ENCODE measurements around the gene CABP4. TPM values are rescaled to one million over a fixed set of nuclear protein-coding genes. Genes with fewer than 3 reads are reported as not detected.

CABP4 gene
- total RNA-seq, 2 donors from 2014 or later = 3.1 TPM; not detected in 1

DNA sequence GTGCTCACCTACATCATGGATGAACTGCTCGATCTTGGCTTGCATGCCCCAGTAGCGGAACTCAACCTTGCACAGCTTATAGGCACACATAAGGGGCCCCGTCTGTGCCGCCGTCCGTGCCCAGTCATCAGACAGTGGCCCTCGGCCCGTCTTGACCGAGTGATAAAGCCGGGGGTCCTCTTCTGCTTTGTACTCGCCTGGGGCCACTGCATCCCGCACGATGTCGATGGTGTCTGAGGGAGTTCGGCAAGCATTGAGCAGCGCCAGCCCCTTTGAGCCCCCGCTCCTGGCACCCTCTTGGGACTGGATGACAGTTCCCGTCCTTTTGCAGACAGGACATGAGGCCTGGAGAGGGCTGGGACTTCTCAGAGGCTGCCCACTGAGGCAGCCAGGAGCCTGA lies 46.7 kb downstream of the CABP4 start:
- Histone ChIP-seq H3K4me3 (no peak overlapping the region), H3K27ac (no peak overlapping the region), H3K4me1 (peaks cover 36% of the 10 kb centered on the region), H3K36me3 (replicated peaks in 1 of 2; ENCODE audit: insufficient read depth in 1 of 2, low read depth in 2 of 2) (peaks cover 0 to 7% of the 10 kb centered on the region in 2 donors), H3K27me3 (no peaks in the 10 kb centered on the region), H3K9me3 (no peaks in the 10 kb centered on the region)
- no peak for ATAC-seq
- no peak for DNase-seq
- TF ChIP-seq POLR2A (IDR thresholded peaks at IDR 0.05) = no peak
- intact Hi-C loops (cut with DNase I) = no loop called here
- WGBS, 2 donors = 87 to 92% methylated on average over 15 to 18 of the region's 18 CpGs

DNA sequence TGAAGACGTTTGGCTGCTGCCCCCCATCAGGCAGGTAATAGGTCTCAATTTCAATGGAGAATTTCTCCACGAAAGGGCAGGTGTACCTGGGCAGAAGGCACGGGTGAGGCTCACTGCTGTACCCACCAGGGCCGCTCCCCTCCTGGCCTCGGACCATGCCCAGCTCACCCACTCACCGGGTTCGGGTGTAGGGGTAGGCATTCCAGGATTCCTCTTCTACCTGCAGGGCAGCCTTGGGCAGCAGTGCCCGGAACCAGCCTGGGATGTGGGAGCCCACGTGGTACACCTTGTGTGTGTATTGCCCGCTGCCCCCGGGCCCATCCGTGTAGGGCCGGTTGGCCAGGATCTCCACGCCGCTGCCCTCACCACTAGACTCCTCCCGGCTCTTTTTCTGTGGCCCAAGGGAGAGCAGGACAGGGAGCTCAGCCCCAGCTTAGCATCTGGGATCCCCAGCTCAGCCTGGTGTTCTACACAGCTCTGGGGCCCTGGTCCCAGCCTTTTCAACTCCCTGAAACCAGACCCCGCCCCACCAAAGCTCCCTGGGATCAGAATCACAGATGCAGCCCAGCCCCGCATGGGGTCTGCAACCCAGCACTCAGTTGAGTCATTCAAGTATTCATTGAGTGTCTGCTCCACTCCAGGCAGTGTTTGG lies 47.3 kb downstream of the CABP4 start:
- intact Hi-C loops (cut with DNase I) = no loop called here
- no peak for TF ChIP-seq POLR2A (IDR thresholded peaks at IDR 0.05)
- TF ChIP-seq, protein P1, sequence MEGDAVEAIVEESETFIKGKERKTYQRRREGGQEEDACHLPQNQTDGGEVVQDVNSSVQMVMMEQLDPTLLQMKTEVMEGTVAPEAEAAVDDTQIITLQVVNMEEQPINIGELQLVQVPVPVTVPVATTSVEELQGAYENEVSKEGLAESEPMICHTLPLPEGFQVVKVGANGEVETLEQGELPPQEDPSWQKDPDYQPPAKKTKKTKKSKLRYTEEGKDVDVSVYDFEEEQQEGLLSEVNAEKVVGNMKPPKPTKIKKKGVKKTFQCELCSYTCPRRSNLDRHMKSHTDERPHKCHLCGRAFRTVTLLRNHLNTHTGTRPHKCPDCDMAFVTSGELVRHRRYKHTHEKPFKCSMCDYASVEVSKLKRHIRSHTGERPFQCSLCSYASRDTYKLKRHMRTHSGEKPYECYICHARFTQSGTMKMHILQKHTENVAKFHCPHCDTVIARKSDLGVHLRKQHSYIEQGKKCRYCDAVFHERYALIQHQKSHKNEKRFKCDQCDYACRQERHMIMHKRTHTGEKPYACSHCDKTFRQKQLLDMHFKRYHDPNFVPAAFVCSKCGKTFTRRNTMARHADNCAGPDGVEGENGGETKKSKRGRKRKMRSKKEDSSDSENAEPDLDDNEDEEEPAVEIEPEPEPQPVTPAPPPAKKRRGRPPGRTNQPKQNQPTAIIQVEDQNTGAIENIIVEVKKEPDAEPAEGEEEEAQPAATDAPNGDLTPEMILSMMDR (IDR thresholded peaks at IDR 0.05) = no peak
- DNase-seq = no peak
- WGBS, 2 donors = 92 to 96% methylated on average over 7 to 18 of the region's 18 CpGs
- Histone ChIP-seq H3K9me3 (no peaks in the 10 kb centered on the region), H3K4me1 (peaks cover 42% of the 10 kb centered on the region), H3K27me3 (no peaks in the 10 kb centered on the region), H3K36me3 (replicated peaks in 1 of 2; ENCODE audit: insufficient read depth in 1 of 2, low read depth in 2 of 2) (peaks cover 0 to 7% of the 10 kb centered on the region in 2 donors), H3K27ac (no peak overlapping the region), H3K4me3 (no peak overlapping the region)
- ATAC-seq = no peak

DNA sequence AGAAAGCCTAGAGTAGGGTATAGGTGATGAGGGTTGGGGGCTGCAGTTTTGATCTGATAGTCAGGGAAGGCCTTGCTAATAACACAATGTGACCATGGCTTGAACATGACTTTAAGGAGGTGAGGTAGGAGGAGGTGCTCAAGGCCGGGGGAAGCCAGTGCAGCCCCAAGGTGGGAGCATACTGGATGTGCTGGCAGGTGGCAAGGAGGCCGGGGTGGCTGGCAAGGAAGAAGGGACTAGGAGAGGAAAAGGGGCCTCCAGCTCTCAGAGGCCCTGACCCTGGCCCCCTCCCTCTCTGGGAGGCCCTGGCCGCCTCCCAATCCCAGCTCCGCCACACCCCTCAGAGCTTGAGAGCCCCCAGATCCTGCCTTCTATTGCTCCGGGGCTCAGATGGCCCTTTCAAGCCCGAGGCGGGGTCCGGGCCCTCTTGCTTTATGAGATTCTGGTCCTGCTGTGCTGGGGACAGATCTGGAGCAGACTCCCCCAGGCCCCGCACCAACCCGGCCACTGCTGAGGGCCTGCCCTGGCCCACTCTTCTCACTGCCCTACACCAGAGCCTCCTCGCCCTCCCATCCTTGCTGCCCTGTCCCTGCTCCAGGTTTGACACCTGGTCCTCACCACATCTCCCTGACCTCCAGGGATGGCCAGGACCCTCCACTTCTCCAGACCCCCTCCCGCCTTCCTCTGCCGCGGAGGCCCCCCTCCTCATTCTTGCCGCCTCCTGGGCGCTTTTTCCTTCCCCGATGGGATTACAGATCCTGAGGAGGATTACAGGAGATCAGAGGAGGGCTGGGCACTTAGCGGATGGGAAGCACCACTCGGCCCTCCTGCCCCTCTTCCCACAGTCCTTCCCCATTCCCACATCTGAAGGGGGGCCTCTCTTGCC lies 48.2 kb downstream of the CABP4 start:
- Histone ChIP-seq H3K4me1 (peaks cover 44% of the 10 kb centered on the region), H3K9me3 (no peaks in the 10 kb centered on the region), H3K4me3 (no peak overlapping the region), H3K36me3 (replicated peaks in 1 of 2; ENCODE audit: insufficient read depth in 1 of 2, low read depth in 2 of 2) (peaks cover 0 to 3% of the 10 kb centered on the region in 2 donors), H3K27ac (peak overlapping the region in 1 of 4 donors; percentile 99), H3K27me3 (no peaks in the 10 kb centered on the region)
- ATAC-seq (no peak), DNase-seq (no peak)
- 83 to 84% methylated on average over 19 of the region's 19 CpGs for WGBS, 2 donors
- TF ChIP-seq POLR2A (IDR thresholded peaks at IDR 0.05) = no peak
- TF ChIP-seq, protein P1 (IDR thresholded peaks at IDR 0.05) = no peak
- intact Hi-C loops (cut with DNase I) = no loop called here

DNA sequence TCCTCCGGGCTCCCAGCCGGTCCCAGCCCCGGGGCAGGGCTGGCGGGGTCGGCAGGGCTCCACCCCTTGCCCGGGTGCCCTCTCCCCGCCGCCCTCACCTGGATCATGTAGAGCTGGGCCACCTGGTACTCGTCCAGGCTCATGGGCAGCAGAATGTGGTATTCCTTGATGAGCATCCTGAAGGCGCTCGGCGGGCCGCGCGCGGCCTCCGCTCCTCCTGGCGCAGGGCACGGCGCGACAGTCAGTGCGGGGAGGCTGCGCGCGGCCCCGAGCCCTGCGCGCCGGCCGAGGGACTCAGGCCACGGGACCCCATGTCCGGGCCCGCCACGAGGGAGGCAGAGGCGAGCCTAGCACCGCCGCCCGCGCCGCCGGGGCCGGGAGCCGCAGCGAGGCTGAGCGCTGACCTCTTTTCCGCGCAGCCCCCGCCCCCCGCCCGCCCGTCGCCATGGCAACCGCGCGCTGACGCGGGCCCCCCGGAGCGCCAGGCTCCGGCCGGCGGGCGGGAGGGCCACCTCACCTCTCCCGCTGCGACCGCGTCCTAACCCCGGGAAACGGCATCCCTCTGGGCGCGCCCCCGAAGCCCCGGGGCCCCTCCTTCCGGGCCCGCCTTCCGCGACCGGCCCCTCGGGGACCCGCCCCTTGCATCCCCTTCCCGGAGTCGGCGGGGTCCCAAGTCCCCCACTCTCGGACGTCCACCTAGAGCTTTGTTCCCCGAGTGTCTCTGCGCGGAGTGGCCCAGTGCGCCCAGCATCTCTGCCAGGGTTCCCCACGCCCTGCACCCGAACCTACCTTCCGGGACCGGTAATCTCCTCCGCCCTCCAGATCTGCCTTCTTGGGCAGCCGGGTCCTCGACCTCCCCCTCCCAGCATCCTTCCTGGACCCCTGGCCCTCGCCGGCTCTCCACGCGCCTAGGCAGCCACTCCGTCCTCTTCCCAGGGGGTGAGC lies 49.1 kb downstream of the CABP4 start:
- peak overlapping the region; percentile 28 to 34 for H3K4me3 ChIP-seq
- peak in 1 of 3 donors; percentile 36 for TF ChIP-seq POLR2A (IDR thresholded peaks at IDR 0.05)
- TF ChIP-seq, protein P1 (IDR thresholded peaks at IDR 0.05) = no peak
- DNase-seq = peak; percentile 34 to 50 (median 44)
- ATAC-seq = no peak
- intact Hi-C loops (cut with DNase I) = no loop called here
- H3K27me3 ChIP-seq = no peaks in the 10 kb centered on the region
- WGBS, 2 donors = 0 to 5% methylated on average over 8 to 69 of the region's 101 CpGs
- peaks cover 50% of the 10 kb centered on the region for H3K4me1 ChIP-seq
- no peaks in the 10 kb centered on the region for H3K9me3 ChIP-seq
- H3K36me3 ChIP-seq (replicated peaks in 1 of 2; ENCODE audit: insufficient read depth in 1 of 2, low read depth in 2 of 2) = peaks cover 0 to 3% of the 10 kb centered on the region in 2 donors
- H3K27ac ChIP-seq = peak overlapping the region; percentile 97 to 99 (median 98)
